Fibroblast of the conjunctiva (primary cell): Measurements from ENCODE around the gene TNFRSF18.

Experiments used
- DNase-seq: peaks from one replicate; pipeline ENCODE4 v3.0.0-alpha.2; 2010; ENCODE audit warnings: low read depth

The TNFRSF18 gene

GRCh38 chr1:1165900-1166421 is 40.4 kb downstream of the TNFRSF18 start:
- no peak for DNase-seq

DNA sequence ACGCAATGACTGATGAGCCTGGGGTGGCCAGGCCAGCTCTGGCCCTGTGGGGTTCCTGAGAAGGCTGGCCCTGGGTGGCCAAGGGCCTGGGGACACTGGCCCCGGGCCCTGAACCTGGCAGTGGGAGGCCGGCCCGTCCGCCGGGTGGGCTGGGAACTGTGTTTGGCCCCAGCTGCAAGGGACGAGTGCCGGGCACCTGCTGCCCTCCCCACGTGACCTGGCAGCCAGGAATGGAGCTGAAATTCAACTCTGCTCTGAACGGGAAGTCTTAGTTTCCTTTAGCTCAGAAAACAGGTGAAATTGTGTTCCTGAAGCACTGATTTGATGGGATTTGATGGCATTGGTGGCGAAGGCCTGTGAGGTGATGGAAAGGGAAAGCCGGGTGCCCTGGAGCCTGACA is 40.9 kb downstream of the TNFRSF18 start:
- DNase-seq = no peak

DNA sequence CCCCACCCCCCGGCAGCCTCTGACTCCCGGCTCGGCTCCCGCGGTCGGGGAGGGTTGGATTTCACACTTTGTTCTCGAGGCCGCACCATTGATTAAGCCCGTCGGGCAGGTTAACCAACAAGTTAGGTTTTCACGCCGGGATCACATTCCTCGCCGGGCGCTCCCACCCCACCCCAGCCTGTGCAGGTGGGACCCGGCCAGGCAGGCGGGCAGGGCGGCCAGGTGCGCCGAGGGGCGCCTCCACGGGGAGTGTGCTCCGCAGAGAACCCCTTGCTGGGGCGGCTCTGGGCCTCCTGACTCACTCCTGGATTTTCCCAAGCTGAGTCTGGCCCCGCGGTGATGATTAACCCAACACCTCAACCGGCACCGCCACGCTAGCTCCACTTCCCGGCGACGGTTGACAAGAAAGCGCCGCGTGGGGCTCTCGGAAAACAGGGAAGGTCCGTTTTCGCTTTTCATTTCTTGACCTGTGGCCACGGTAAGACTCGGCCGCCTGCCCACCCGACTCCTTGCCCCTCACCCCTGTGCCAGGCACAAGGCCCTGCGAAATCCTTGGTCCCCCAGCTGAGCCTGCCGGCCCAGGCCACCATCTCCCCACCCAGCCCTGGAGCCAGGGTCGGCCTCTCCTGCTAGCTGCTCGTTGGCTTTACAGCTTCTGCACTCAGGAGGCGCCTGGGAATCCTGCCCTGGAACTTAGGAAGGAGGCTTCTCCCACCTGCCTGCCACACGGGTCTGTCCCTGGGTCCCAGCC is 41.5 kb downstream of the TNFRSF18 start:
- no peak for DNase-seq

- DNase-seq = no peak
Measured at GRCh38 chr1:1164361-1164700, 42.1 kb downstream of the TNFRSF18 start.

GRCh38 chr1:1163538-1164070 is 42.8 kb downstream of the TNFRSF18 start:
- DNase-seq = no peak

DNA sequence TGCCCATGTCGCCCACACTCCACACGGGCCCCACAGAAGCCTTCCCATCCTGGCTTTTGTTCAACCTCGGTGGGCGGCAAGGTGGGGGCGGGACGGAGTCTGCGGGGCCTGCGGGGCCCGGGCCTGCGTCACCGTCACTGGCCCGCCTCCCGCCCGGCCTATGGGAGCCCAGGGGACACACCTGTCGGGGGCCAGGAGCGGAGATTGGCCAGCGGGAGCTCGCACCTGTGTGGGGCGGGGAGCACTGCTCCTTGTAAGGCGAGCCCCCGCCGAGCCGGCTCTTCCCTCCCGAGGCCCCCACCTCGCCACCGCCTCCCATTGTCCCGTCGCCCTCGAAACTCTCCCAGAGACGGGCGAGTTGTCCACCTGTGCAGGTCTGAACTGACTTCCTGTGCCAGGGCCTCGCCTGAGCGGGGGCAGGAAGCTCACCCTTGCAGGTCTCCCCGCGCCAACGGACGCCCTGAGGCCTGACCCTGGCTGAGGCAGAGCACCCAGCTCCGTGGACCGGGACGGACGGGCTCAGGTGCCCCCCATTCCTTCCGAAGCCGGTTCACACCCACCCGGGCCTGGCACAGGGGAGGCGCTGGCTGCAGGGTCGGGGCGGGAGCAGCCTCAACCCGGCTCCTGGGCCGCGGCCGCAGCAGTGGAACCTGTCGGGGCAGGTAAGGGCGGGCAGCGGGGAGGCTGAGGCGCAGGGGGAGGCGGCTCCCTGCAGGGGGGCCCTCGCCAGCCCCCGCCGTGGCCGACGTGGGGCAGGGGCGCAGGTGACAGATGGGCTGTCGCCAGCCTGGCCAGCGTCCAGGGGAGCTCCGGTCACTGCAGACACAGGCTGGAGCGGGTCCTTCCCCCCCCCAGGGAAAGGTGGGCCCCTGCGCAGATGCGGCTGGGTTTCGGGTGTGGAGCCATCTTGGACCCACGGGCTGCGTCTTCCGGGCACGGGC is 43.5 kb downstream of the TNFRSF18 start:
- no peak for DNase-seq

GRCh38 chr1:1161683-1162079 is 44.7 kb downstream of the TNFRSF18 start:
- DNase-seq = no peak

GRCh38 chr1:1161078-1161682 is 45.2 kb downstream of the TNFRSF18 start:
- no peak for DNase-seq

GRCh38 chr1:1160281-1160930 is 46.0 kb downstream of the TNFRSF18 start:
- DNase-seq = no peak

DNA sequence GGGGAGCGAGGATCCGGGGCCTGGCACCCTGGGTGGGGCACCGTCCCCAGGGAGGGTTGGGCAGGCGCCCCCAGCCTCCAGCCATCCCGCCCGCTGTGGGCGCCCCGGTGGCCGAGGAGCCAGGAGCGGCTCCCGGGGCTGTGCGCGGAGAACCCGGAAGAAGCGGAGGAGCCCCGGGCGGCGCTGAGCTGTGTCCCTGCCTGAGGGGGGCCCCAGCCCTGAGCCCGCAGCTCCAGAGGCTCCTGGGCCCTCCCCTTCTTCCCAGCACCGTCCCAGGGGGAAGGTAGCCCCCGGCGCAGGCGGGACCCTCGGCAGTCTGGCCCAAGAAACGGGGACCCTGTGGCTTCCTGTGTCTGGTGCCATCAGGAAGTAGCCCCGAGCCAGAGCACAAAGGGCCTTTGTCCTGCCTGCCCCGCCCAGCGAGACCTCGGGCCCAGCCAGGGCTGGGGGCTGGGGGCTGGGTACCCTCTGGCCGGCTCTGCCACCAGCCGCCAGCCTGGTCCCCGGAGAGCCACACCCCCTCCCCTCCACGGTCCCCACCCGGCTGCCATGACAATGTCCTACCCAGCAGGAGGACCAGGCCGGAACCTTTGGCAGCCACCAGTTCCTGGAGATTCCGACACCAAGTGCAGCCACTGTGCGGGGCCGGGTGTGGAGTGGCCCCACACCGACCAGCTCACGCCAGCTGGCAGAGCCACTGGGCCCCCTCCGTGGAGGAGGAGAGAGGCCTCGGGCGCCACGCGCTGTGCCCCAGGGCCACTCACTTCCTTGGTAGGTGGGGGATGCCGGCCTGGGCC is 48.3 kb downstream of the TNFRSF18 start:
- no peak for DNase-seq

DNA sequence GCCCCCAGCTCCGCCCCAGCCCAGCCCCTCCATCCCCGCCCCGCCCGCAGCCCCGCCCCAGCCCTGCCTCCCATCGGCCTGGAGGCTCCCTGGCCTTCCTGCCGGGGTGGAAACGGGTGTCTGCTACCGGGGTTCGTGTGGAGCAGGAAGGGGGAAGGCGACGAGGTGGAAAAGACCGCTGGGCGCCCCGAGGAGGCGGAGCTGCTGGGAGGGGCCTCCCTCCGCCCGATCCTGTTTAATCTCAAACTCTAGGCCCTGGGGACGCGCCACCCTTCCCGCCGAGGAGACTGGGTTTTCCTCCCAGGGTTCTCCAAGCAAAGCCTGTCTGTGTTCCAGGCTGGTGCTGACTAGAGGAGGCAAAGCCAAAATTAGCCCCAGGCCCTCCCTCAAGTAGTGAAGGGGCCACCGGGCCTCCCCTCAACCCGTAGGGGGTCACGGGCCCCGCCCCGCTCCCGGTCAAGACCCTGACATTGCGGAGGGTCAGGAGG is 48.9 kb downstream of the TNFRSF18 start:
- DNase-seq = peak; percentile 68

DNA sequence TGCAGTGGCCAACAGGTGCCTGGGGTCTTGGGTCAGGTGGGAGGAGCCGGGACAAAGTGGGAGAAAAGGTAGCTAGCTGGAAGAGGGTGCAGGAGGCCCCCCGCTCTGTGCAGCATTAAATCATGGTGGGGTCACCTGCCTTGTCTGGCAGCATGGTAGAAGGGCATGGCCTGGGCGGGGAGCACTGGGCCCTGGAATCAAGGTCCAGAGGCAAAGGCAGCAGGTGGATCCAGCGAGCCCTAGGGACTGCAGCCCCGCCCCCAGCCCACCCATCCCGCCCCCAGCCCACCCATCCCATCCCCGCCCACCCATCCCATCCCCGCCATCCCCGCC is 49.4 kb downstream of the TNFRSF18 start:
- DNase-seq = no peak

- no peak for DNase-seq
Measured at GRCh38 chr1:1156140-1157032, 50.0 kb downstream of the TNFRSF18 start.

DNA sequence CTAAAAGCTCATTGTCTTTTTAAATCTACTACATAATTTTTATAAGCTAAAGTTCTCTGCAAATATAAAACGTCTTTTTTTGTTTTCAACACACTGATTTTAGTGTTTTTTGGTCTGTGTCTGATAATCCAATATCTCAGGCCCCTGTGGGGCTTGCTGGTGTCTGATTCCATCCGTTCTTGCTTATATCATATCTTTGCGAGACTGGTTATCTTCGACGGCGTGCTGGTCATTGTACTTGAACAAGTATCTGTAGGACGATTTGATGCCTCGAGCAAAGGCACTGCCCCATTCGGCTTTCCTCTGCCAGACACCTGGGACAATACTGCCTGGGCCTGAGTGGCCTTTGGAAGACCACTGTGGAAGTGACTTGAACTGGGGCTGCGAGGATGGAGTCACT is 51.1 kb downstream of the TNFRSF18 start:
- no peak for DNase-seq

GRCh38 chr1:1153874-1154273 is 52.5 kb downstream of the TNFRSF18 start:
- no peak for DNase-seq
